GM18868 (cell line): ENCODE data around the gene ANK2.

Experiments
- ATAC-seq: cut with Tn5 transposase; IDR thresholded peaks from one replicate; pipeline ENCODE4 v1.9.1; 2021; ENCODE audit warnings: mild to moderate bottlenecking, moderate library complexity; ENCODE audit not compliant: unreplicated experiment

Gene ANK2

DNA sequence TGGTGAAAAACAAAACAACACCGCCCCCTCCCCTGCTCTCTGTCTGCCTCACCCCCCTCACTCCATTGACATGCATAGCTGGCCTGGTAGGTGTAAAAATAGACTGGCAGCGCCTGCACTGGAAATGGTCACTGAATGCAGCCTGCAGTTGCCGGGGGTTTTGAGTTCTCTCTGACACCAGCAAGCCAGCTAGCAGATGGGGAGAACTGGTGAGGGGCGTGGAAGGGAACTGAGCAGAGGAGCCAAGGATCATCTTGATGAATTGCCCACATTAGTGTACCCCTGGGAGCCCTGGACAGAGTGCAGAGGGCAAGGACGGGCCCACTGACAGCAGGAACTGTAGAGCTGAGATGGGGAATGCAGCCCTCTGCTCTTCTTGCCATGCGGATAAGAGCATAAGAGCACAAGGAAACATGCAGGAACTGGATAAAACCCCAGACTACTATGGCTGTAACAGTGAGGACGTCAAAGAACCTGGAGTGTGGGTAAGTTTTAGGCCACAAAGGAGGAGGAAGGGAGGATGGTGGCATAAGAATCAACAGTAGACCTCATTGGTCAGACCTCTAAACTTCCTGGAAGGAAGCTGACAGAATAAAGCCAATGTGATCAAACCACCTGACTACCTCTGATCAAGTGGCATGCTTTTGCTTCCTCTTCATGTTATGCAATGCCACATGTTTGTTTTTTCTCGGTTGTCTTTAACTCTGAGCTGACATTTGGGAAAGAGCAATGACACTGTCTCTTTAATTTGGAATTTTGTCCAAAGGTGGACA, 96.3 kb downstream of the ANK2 start:
- no peak for ATAC-seq

GRCh38 chr4:113146876-113147358, 97.5 kb downstream of the ANK2 start:
- peak; percentile 72 for ATAC-seq

DNA sequence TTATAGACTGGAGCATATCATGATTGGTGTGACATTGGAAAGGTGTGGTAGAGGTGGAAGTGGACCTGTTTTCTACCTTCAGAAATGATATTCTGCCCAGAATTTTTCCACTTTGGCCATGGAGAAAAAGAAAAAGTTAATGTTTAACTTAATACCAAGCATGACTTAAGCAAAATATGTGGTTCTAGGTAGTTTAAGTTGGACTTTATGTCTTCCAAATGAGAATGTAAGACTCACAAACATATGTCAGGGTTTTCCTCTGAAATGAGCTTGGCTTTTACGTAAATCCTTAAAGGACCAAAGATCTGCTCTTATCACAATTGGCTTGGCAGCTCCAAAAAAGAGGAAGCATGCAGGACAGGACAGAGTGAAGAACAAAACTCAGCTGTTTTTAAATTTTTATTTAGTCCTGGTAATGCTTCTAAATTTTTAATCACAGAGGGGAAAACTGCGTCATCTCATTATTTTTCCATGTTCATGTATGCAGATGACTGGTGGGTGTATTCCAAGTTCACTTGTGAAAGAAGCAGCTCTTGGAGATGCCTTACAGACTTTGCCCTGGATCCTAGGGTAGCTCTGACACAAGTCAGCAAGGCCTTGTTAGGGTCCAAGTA, 98.2 kb downstream of the ANK2 start:
- ATAC-seq: no peak

GRCh38 chr4:113148925-113149324, 99.5 kb downstream of the ANK2 start:
- no peak for ATAC-seq

DNA sequence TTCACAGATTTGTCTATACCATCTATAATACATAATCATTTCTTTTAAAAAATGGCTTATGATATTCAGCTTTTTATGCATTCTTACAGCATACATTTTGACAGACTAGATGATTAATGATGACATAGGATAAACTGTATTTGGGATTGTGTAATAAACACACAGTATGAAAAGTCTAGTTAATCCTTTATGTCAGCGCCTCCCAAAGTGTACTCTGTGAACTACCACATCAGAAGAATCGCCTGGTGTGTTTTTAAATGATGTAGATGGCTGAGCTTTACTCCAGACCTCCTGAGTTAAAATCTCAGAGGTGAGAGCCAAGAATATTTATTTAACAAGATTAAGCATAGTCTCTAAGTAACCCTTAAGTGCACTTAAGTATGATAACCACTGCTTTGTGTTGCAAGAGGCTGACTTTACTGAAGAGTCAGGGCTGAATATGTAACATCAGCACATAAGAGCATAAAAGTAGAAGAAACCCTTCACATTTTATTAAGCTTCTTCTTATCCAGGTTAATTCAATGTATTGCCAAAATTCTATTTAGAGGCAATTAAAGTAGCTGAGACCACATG, 104.2 kb downstream of the ANK2 start:
- no peak for ATAC-seq

GRCh38 chr4:113154281-113154680, 104.8 kb downstream of the ANK2 start:
- ATAC-seq: no peak

GRCh38 chr4:113157086-113157857, 107.8 kb downstream of the ANK2 start:
- no peak for ATAC-seq

GRCh38 chr4:113159942-113160545, 110.6 kb downstream of the ANK2 start:
- no peak for ATAC-seq

DNA sequence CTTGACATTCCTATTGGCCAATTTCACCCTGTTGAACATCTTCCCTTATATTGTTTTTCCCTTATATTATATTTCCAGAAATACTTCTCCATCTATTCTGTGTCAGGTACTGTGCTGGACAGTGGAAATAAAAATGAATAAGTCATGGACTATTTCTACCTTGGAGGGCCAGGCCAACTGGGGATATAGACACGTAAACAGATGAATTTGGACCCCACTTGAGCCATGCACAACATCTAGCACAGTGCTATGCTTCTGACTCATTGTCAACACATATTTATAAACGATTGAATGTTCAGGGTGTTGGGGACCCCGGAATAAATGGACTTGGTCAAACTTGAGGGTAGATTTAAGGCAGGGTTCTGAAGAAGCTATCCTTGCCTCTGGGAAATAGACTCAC, 111.1 kb downstream of the ANK2 start:
- ATAC-seq: no peak

- ATAC-seq: no peak
These were observed 112.6 kb downstream of the ANK2 start for GRCh38 chr4:113162089-113162488.

DNA sequence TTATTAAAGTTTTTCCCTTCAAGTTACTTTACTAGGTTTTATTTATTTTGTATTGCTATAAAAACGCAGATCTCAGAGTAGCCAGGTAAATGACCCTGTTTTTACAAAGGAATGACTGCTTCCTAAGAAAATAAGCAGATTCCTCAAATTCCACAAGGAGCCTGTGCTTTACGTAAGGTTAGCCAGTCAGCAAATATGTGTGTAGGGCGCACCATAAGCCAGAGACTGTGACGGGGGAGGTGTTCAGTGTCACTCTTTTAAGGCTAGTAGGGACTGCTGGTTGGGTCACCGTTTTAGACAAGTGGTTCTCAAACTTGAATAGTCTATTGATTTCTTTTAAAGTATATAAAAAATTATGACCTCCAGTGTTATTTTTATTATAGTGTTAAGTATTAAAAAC, 119.9 kb downstream of the ANK2 start:
- no peak for ATAC-seq

- no peak for ATAC-seq
These were observed 120.8 kb downstream of the ANK2 start for GRCh38 chr4:113170115-113170804.

- no peak for ATAC-seq
These were observed 121.5 kb downstream of the ANK2 start for GRCh38 chr4:113170805-113171468.

DNA sequence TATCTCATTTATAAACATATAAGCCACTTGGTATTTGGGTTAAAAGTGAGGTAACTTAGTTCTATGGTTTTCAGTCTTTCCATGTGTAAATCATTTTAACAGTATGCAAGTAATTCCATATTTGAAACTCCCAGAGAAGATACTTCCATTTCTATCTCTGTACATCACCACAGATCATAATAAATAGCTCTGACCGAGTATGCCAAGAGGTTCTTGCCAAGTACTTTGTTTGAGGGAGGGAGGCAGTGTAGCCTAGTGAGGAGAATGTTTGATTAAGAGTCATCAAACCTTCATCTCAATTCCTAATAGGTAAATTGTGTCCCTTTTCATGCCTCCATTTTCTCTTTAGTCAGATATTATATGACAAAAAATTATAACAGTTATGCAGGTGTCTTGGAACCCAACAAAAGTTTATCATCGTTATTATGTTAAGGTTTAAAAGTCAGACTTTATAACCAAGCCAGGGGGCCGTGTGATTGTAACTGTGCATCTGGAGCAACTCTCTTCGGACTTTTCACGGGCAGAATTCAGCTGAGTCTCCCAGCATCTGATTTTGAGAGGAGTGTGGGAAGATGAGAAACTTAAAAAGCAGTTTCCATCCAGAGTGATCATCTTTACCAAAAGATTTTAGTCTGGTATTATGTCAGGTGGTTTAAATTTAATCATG, 123.8 kb downstream of the ANK2 start:
- ATAC-seq: no peak

DNA sequence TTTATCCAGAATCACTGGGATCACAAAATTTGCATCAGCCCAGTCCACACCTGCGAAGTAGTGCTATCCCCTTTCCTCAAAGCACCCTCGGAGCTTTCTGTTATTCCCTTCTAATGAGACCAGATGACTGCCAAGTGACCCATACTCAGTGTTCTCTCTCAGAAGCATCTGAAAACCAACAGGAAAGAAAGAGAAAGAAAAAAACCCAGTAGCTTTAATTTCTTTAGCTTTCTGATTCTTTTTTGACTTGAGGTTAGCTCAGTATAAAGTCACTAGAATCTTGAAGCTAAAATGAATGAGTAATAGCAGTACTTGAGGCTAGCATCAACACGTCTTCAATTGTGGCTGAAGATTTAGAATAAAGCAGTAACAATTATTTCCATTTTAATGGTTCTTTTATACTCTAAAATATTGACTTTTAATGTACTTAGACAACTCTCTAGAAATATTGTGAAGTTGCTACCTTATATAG, 124.4 kb downstream of the ANK2 start:
- ATAC-seq: peak; percentile 87

DNA sequence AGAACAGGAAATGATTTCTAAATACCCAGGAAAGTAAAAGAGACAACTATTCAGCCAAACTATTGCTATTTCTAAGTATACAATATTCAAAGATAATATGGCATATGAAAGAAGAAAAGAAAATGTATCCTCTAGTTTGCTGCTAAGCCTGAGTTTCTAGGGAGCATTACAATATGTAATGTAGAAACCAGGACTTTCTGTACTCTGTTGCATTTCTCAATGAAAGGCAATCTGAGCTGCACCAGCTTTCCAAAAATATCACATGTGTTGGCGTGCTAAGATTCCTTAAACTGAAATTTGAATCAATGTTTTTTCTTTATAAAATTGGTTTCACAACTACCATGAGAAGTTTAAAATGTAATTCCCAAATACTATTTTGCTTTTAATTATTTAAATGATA, 129.6 kb downstream of the ANK2 start:
- no peak for ATAC-seq

DNA sequence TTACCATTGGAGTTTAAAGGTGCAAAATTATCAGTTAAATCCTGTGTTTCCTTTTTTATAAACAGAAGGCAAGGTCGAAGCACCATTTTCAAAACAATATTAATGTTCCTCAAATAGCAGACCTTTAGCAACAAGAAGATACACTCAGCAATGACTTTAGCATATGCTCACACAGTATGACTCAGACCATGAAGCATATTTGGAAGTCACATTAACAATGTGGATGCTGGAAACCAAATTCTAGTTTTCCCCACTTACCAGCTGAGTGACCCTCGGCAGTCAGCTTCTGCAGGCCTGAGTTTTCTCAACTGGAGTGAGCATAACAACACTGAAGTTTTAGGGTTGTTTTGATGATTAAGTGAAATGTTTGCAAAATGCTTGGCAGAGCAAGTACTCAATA, 130.5 kb downstream of the ANK2 start:
- ATAC-seq: no peak

DNA sequence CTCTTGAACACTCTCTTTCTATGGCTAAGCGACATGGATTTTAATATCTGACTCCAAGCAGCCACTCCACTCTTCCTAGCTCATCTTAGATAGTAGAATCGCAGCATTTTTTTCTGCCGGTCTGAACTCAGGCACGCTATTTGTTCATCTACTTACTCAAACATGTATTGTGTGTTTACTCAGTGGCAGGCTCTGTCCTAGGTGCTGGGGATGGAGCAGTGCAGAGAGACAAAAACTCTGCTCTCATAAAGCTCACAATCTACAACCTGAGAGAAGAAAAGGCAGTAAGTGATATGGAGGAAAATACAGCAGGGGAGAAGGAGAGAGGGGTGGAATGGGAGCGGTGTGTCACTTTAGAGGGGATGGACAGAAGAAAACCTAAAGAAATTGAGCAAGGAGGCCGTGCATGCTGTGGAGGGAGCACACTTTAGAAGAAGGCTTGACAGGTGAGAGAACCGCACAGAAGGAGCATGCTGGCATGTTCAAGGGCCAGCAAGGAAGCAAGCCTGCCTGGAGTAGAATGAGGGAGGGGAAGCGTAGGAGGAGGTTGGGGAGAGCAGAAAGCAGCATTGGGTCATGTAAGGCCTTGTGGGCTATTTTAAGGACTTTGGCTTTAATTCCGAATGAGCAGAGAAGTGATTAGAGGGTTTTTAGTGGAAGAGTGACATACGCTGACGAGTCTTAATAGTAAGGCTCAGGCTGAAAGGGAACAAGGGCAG, 132.0 kb downstream of the ANK2 start:
- no peak for ATAC-seq
